Measurements from ENCODE around the gene TSEN2.

TSEN2 gene

DNA sequence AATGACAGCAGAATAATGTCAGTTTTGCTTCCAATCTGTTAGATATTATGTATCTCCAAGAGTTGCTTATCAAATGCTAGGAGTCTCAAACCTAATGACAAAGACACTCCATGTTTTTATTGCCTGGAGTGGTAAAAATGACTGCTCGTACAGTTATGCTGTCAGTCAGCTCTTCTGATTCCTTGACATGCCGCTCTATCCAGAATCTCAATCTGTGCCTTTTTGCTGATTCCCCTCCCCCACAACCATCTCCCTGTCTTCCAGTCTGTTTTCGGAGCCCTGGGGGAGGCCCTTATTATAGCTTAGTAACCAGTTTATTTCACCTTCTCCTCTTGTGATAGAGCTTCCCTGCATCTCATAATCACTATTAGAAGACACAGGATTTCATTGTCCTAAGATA, 75.2 kb downstream of the TSEN2 start:
- DNase-seq (ENCODE audit: extremely low read depth, insufficient read length): no peak
- TF ChIP-seq, protein P1, sequence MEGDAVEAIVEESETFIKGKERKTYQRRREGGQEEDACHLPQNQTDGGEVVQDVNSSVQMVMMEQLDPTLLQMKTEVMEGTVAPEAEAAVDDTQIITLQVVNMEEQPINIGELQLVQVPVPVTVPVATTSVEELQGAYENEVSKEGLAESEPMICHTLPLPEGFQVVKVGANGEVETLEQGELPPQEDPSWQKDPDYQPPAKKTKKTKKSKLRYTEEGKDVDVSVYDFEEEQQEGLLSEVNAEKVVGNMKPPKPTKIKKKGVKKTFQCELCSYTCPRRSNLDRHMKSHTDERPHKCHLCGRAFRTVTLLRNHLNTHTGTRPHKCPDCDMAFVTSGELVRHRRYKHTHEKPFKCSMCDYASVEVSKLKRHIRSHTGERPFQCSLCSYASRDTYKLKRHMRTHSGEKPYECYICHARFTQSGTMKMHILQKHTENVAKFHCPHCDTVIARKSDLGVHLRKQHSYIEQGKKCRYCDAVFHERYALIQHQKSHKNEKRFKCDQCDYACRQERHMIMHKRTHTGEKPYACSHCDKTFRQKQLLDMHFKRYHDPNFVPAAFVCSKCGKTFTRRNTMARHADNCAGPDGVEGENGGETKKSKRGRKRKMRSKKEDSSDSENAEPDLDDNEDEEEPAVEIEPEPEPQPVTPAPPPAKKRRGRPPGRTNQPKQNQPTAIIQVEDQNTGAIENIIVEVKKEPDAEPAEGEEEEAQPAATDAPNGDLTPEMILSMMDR (IDR thresholded peaks at IDR 0.05; ENCODE audit: insufficient read depth, low read length, poor library complexity, severe bottlenecking): no peak
- Histone ChIP-seq H3K4me3 (replicated peaks; ENCODE audit: low read depth, low read length) (no peak overlapping the region), H3K27me3 (replicated peaks; ENCODE audit: control insufficient read depth, insufficient read depth, low read length) (no peaks in the 10 kb centered on the region), H3K36me3 (ENCODE audit: control insufficient read depth, insufficient read depth, low read length) (no peaks in the 10 kb centered on the region)

DNA sequence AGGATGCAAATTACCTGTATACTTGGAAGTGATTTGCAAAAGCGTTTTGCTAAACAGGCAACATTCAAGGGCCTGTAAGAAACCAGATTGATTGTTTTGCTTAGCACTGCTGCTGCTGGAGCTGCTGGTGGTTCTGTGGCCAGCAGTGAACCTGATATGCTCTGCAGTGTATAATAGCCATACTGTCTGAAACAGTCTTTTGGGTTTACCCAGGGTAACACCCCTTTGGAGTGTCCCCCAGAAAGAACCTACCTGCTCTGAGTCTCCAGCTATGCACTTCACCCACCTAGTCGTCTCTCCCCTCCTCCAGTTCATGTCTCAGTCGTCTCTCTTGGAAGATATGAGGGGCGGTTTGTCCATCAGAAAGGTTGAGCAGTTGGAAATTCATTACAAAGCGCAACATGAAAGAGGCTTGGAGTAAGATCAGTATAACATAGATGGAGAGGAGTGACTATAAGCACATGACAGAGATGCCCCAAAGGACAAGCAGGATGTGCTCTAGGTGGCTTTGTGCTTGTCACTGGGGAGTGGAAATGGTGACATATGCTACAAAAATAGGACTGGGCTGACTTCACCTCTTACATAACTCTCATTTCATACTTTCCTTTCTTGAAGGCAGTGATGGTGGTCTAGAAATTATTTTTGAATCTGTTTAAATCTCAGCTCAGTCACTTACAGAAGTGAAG, 76.4 kb downstream of the TSEN2 start:
- Histone ChIP-seq H3K36me3 (ENCODE audit: control insufficient read depth, insufficient read depth, low read length) (no peaks in the 10 kb centered on the region), H3K4me3 (replicated peaks; ENCODE audit: low read depth, low read length) (peak overlapping the region; percentile 31; the same call in 1 of the 2 replicates), H3K27me3 (replicated peaks; ENCODE audit: control insufficient read depth, insufficient read depth, low read length) (no peaks in the 10 kb centered on the region)
- peak; percentile 64 for DNase-seq (ENCODE audit: extremely low read depth, insufficient read length)
- TF ChIP-seq, protein P1 (IDR thresholded peaks at IDR 0.05; ENCODE audit: insufficient read depth, low read length, poor library complexity, severe bottlenecking): no peak

DNA sequence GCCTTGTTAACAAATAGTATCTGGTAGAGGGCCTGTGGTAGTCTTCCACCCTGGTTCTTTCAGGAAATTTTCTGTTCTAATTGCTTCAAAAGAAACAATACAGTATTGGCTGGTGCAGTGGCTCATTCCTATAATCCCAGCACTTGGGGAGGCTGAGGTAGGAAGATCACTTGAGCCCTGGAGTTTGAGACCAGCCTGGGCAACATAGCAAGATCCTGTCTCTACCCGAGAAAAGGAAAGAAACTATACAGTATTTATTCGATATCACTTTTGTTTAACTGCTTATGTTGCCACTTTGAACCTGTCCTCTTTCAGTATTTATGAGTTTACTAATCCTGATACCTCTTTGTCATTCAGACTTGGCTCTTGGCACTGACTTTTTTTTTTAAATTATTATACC, 77.1 kb downstream of the TSEN2 start:
- no peaks in the 10 kb centered on the region for H3K36me3 ChIP-seq (ENCODE audit: control insufficient read depth, insufficient read depth, low read length)

DNA sequence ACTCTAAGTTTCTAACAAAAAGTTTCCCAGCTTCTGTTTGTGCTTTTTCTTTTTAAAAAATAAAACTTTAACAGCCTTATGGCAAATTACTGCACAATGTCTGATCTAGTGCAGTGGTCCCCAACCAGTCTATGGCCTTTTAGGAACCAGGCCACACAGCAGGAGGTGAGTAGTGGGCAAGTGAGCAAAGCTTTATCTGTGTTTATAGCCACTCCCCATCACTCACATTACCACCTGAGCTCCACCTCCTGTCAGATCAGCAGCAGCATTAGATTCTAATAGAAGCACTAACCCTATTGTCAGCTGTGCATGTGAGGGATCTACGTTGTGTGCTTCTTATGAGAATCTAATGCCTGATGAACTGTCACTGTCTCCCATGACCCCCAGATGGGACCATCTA, 78.2 kb downstream of the TSEN2 start:
- TF ChIP-seq, protein P1 (IDR thresholded peaks at IDR 0.05; ENCODE audit: insufficient read depth, low read length, poor library complexity, severe bottlenecking): no peak
- H3K36me3 ChIP-seq (ENCODE audit: control insufficient read depth, insufficient read depth, low read length): no peaks in the 10 kb centered on the region
- H3K4me3 ChIP-seq (replicated peaks; ENCODE audit: low read depth, low read length): no peak overlapping the region
- DNase-seq (ENCODE audit: extremely low read depth, insufficient read length): no peak
- no peaks in the 10 kb centered on the region for H3K27me3 ChIP-seq (replicated peaks; ENCODE audit: control insufficient read depth, insufficient read depth, low read length)

More for the DNA sequence above, 77.1 kb downstream of the TSEN2 start:
- no peaks in the 10 kb centered on the region for H3K27me3 ChIP-seq (replicated peaks; ENCODE audit: control insufficient read depth, insufficient read depth, low read length)
- H3K4me3 ChIP-seq (replicated peaks; ENCODE audit: low read depth, low read length): no peak overlapping the region
- no peak for DNase-seq (ENCODE audit: extremely low read depth, insufficient read length)
- TF ChIP-seq, protein P1 (IDR thresholded peaks at IDR 0.05; ENCODE audit: insufficient read depth, low read length, poor library complexity, severe bottlenecking): no peak

- Histone ChIP-seq H3K4me3 (replicated peaks; ENCODE audit: low read depth, low read length) (no peak overlapping the region), H3K36me3 (ENCODE audit: control insufficient read depth, insufficient read depth, low read length) (peaks cover 12% of the 10 kb centered on the region), H3K27me3 (replicated peaks; ENCODE audit: control insufficient read depth, insufficient read depth, low read length) (no peaks in the 10 kb centered on the region)
- TF ChIP-seq, protein P1 (IDR thresholded peaks at IDR 0.05; ENCODE audit: insufficient read depth, low read length, poor library complexity, severe bottlenecking): no peak
- DNase-seq (ENCODE audit: extremely low read depth, insufficient read length): no peak
These were observed 82.7 kb downstream of the TSEN2 start for GRCh38 chr3:12566976-12567375.

DNA sequence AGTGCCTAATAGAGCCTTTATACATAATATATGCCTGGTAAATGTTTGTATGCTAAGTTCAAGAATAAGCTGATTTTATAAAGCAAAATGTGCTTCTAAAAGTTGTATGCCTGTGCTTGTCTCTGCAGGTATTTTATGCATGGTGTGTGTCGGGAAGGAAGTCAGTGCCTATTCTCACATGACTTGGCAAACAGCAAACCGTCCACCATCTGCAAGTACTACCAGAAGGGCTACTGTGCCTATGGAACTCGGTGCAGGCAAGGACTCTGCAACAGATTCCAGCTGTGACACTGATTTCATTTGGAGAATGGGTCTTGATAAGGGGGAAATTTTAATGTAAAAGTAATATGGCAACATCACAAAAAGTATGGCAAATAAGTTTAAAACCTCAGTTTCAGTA, 84.5 kb downstream of the TSEN2 start:
- H3K27me3 ChIP-seq (replicated peaks; ENCODE audit: control insufficient read depth, insufficient read depth, low read length): no peaks in the 10 kb centered on the region
- DNase-seq (ENCODE audit: extremely low read depth, insufficient read length): no peak
- TF ChIP-seq, protein P1 (IDR thresholded peaks at IDR 0.05; ENCODE audit: insufficient read depth, low read length, poor library complexity, severe bottlenecking): no peak
- no peak overlapping the region for H3K4me3 ChIP-seq (replicated peaks; ENCODE audit: low read depth, low read length)
- peaks cover 17% of the 10 kb centered on the region for H3K36me3 ChIP-seq (ENCODE audit: control insufficient read depth, insufficient read depth, low read length)
